Fibroblast of skin of abdomen (primary cell): Measurements from ENCODE around the gene HOXB6.

Source experiments
- DNase-seq: peaks from one replicate; pipeline ENCODE4 v3.0.0-alpha.2; 2013

The HOXB6 gene

DNA sequence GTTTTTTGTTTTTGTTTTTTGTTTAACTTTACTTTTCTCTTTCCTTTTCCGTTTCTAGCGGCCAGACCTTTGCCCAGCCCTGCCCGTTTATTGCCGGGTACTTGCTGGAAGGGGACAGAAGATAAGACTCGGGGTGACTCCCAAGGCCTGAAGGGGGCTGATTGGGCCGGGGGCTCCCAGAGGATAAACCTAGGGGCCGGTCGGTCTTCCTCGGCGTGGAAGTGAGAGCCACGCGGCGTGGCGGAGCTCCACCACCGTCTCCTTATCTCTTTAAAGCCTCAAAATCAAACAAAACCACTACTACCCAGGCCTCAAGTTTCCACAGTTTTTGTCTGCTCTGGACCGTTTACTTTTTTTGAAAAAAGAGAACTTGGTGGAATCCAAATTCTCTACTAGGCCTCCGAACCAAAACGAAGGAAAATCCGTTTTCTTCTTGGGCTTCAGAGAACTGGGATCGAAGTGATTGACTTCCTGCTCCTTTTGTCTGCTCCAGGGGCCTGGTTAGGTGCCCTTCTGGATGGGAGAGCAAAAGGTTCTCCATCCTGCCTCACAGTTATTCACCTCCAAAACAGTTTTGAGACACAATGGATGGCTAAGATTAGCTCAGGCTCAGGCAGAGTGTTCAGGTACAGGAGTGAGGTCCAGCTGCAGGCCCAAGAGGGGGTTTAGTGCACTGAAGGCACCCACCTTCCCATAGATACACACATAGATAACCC lies 29.9 kb upstream of the HOXB6 start:
- DNase-seq, result no peak

DNA sequence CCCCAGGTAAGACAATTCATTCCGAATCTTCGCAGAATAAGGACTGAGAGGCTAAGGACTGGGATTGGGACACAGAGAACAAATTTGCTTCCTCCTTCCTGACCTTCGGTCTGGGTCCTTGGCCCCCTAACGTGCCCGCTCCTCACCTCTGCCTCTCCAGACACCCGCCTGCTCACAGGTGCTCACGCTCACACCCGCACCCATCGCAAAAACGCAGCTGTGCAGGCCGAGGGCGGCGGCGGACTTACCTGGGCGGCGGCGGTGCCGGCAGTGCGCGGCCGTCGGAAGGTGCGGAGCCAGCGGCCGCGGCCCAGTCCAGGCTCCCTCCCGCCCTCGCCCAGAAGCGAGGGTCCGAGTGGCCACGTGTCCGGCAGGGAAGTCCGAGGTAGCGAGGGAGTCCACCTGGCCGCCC lies 28.5 kb upstream of the HOXB6 start:
- DNase-seq, result no peak

DNA sequence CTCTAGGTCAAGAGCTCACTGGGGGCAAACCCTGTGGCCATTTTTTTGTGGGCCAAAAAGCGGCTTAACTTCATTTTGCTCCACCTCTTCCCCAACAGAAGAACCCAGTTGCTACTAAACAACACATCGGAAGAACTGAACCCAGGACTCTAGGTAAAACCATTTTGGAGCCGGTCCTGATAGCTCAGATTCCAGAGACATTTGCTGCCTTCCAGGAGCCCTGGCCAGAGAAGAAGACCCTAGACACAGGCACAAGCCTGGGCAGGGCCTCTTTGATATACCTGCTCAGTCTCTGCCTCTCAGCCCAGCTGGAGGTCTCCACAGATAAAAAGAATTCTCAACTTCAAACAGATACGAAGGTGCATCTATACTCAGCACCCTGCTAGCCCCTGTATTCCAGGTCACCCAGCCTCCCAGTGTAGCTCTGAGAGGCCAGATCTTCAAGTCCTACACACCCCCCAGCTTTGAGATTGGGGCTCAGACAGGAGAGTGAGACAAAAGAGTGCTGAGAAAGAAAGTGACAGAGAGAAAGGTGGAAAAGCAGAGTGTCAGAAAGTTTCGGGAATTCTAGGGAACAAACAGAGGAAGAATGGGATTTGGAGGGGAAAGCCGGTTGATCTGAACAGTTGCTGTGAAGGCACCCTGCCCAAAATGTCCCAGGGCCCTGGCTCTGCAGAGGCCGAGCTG lies 27.9 kb upstream of the HOXB6 start:
- DNase-seq, result no peak

DNA sequence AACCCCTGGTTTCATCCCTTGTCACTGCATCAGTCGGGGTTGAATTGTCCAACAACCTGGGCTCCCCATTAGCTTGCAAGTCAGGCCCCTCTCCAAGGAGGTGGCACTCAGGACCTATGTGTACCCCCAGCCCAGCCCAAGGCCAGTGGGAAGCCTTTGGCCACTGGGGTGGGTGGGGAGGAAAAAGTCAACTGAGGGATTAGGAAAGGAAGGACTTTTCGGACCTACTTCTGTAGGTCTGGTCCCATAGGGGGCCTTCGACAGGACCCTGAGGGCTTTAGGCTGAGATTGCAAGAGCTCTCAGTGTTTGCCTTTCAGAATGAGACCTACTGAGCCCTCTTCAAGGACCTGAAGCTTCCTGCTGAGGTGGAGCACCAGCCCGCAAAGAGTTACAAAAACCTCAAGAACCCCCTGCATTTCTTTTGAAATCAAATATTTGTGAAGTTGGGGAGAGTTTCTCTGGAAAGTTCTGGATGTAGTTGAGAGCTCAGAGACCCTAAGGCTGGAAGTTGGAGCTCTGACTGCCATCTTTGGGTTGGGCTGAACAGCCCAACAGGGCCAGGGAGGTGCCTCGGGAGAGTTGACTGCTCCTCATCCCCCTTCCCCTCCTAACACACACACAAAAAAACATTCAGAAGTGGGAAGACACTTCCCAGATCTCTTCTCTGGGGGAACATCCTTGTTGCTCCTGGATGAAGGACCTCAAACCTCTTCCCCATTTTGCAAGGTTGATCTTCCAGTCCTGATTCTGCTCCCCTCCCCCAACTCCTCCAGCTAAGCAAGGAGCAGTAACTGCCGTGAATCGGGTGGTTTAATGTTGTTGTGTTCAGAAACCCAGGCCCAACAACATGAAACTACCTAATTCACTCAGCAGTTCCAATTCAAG lies 27.1 kb upstream of the HOXB6 start:
- no peak for DNase-seq

DNA sequence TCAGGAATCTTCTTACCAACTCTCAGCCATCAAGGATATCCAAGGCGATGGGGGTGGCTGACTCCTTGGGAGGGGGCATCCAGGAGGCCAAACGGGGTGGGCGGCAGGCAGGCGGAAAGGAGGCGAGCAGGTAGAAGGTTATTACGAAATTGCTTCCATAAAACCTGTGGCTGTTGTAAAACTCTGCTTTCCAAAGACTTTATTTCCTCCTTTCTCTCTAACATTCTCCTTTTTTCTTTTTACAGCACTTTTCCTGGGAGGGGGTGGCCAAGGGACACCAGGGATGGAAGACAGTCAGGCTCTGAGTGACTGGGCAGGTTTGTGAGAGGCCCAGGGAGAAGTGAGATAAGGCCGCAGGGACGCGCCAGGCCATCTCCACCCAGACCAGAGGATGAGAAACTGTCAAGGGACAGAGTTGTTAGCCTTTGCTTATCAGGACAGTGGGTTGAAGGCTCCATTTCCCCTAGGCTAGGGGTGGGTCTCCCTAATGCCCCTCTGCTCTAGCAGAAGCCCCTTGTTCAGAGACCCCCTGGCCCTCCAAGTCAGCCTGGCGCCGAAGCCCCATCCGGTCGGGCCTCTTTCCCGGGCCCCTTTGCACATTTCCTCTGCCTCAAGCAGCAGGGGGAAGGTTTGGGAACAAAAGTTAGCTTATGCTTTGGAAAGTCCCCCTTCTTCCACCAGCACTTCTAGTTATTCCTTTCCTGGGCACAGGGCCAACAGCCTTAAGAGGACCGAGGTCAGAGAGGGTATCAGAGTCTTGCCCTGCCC lies 26.3 kb upstream of the HOXB6 start:
- DNase-seq, result no peak

DNA sequence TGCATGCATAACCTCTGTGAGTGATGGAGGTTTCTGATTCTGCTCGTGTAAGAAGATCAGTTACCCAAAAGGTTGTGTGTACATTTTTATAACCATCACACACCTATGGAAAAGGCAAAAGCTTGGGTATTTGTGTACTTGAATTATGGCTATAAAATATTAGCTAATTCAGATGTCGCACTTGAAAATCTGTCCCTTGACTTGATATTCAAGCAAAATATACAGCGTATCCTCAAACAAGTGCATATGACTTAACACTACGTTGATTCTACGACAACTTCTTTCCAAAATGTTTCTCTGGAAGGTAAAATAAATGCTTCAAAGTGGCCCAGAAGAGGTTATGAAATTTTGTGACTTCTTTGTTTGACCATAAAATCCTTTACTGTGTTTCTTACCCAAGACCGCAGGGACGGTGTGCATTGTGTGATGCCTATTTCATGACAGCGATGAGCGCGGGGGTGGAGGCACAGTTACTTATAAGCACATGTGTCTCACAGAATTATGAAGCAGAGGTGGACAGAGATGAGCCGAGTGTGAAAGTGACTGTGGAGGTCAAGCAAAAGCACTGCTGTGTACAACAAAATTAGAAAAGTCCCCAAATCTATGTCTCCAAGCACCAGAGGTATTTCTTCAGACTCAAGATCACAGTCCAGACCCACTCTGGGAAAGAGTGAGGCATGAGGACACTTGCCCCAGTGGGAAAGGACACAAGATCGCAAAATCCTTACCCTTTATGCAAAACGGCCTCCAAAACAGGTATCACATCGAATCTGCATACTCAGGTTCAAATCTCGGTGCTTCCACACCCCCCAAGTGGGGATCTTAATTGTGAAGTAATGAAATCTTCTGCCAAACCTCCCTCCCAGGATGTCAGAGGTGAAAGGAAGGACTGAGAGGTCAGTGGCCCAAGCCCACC lies 25.5 kb upstream of the HOXB6 start:
- DNase-seq, result no peak

DNA sequence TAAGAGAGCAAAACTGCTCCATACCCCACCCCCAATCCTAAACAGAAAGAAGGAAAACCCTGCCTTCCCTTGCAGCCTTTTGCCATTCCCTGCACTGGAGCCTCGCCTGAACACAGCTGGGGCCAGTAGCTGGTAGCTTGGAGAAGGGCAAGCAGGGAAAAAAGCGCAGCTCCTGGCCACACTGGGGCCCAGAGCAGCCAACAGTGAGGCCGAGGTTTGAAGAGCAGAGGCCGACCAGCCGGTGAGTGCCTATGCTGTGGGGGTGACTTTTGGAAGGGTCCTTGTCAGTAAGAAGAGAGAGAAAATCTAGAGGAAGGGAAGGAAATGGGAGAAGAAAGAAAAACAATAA lies 24.6 kb upstream of the HOXB6 start:
- DNase-seq, result no peak

DNA sequence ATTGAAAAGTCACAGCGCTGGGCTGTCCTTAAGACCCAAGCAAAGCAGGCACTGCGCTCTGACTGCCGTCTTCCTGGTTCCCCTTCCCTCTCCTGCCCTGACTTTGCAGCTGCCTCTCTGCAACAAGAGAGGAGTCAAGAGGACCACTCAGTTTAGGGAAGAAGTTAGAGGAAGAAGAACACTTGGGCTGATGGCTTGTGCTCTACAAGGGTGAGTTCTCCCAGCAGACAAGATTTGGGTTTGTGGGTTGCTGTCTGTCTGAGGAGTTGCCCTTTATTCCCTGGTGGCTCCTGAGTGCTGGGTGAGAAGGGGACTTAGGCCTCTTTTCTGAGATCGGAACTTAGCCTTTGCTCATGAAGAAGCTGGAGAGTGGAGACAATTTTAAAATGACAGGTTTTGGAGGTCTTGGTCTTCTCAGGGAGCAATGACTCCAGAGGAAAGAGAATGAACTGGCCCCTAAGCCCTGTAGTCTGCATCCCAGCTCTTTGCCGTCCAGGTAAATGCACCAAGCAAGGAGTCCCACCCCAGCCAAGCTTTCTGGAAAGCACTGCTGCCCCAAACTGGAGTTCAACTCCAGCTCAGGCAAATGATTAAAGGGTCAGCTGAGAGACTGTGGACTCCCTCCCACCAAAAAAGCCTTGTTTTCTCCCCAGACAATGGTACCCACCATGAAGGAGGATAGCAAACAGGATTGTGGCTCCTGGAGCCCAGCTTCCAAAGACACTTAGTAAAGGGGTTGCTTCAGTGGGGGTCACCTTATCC lies 24.0 kb upstream of the HOXB6 start:
- no peak for DNase-seq

DNA sequence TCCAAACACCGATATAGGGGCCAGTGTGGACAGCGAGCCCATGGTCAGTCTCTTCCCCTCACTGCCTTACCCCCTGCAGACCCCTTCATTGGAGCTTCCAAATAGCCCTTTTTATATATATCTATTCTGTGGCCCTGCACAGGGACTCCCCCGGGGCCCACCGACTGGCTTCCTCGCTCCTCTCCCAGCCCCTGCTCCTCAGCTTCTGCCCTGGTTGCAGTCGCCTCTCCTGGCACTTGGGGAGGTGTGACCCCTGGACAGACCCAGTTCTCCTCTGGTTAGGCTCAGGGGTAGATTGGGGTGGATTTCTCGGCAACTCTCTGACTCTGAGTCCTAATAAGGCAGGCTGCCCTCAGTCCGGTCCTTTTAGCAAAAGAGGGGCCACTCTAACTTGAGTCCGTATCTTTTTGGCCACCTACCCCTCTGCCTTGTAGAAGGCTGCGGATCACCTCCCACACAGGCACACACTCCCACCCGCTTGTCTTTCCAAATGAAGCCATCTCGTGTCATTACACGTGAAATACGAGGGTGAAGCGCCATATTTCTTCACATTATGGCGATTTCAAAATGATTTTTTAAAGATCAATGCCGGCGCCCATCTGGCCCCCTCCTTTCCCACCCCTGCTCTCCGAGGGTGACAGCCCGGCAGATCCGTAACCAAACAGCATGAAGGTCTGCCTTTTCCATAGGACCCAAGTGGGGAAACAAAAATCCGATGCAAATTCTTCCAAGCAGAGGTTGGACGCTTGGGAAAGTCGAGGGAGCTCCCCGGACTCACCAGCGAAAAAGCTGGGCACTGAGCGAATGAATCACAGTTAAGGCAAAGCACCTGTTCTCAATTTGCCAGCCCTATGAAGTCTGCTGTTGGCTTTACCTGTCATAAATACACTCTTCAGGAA lies 23.1 kb upstream of the HOXB6 start:
- DNase-seq, result no peak

DNA sequence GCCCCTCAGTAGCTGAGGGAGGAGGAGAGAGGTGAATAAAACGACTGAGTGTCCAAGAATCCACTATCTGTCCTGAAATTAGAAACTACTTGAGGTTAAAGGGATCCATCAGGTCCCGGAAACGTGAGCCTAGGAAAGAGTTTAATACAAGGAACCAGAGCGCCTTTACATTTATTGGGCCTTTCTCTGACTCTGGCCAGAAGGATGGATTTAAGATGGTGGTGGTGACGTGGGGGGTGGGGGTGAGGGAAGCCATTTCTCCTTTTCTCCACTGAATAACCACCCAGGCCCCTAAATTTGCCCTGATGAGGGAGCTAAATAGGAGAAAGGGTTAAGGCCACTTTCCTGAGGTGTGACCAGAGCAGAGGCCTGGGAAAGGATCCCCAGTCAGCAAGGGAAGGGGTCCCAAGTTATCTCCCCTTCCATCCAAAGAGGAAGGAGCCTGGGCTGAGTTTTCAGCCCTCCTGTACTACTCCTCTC lies 22.4 kb upstream of the HOXB6 start:
- DNase-seq, result no peak

DNA sequence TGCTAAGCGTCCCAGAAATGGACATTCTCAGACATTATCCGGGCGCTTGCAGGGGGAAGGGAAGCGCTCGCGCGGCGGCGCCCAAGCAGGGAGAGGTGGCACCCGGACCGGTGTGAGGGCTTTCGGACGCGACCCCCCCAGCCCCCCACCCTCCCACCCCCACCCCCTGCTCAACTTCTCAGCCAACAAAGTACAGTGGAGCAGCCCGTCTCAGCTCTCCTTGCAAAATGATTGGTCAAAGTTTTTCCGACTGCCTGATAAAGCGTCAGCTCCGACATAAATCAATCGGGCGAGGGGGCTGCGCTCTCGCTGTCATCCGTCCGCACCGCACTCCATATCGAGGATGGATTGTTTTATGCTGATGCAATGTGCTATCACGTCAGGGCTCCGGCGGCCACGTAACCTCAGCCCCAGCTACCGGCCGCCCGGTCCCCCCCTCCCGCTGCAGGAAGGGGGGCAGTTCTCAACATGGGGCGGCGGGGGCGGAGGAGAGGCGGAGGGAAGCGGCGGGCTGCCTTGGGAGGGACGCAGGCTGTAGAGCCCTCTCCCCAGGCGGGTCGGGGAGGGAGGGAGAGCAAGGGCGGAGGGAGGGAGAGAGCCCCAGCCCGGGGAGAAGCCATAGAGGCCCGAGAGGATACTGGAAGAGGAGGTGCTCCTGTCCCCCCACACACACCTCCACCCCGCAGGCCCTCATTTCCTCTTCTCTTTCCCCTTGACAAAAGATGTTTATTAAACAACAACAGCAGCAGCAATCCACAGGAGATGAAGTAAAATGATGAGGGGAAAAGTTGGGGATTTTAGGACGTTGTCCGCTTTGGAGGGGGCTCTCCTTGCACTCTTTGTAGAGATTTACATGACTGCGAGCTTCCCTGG lies 21.7 kb upstream of the HOXB6 start, which contains the start of gene HOXB9:
Gene HOXB9, minus strand, starts transcription at position 114 of the 873 bp plus-strand sequence. Its CDS starts 89 bp downstream, at position 25.
- peak; percentile 80 for DNase-seq

DNA sequence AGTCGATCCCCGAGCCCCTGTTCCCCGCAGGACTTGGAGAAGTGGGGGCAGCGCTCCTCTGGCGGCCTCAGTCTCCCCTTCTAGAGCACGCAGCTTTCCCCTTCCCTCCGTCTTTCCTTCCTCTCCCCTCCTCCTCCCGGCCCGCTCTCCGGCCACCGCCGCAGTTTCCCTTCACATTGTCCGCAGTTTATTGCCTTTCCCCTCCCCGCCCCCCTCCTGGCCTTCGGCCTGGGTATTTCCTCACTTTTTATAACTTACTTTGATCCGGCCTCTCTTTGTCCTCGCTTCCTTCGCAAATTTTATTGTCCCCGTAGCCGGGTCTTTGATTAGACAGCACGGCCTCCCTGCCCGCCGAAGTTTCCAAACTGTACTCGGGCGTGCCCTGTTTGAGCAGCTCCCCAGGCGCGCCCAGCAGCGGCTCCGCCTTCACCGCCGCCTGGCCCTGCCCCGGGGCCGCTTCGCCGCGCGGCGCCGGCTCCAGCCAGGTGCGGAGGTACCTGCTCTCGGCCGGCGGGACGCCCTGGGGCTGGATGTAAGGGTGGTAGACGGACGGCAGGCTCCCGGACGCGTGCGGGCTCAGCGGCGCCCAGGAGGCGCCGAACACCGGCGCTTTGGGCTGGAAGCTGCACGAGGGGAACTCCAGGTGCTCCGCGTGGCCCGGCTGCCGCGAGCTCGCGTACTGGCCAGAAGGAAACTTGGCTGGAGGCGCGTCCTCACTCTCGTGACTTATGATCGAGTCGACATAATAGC lies 20.9 kb upstream of the HOXB6 start:
- no peak for DNase-seq

DNA sequence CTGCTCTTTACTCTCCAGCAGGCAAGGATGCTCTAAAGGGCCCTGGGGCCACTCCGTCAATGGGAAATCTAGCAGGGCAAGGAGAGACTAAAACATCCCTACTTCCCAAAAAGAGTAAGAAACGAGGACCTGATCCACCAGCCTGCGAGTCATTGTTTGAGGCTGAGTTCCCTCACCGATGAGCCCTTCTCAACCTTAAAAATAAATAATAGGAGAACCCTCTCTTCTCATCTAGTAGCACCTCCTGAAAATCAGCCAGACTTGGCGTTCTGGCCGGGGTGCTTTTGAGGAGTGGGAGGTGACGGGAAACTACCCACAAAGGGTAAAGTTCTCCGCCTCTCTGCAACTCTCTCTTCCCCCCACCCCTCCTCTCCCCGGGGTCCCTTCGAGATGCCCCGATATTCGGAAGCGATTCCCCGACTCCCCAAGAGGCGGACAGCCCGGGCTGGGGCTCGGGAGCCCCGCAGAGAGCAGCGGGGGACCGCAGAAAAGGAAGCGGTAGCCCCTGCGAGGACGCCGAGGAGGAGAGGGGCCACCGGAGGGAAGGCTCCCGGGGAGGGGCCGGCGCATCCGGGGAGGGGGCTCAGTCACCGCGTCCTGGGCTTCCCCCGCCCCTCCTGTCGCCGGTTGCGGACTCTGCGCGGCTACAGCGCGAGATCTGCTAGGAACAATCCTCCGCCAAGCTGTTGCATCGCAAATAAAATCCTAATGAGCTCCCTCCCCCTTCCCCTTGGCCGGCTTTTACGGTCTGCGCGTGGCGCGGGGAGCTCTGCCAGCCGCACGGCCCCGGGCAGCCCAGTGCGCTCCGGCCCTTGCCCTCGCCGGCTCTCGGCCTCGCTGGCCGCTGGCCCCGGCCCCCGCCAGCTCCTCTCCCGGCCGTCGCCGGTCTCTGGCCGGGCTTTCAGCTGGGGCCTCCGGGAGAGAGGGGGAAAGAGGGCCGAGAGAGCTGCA lies 20.0 kb upstream of the HOXB6 start:
- no peak for DNase-seq

DNA sequence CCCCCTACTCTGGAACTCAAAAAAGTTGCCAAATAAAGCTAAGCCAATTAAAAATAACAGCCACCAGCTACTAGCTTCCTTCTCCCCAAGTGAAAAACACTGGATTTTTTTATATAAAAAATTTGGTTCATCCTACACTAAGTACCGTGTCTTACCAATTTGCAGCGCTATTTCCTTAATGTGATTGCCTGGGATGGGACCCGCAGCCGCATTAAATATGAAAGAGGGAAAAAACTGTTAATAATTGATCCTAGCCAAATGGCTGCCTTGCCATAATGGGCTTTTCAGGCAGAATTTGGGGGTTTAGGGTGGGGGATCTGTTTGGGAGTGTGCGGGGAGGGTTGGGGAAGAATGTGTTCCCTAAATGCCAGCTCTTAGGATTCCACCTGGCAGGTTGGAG lies 19.3 kb upstream of the HOXB6 start:
- no peak for DNase-seq

DNA sequence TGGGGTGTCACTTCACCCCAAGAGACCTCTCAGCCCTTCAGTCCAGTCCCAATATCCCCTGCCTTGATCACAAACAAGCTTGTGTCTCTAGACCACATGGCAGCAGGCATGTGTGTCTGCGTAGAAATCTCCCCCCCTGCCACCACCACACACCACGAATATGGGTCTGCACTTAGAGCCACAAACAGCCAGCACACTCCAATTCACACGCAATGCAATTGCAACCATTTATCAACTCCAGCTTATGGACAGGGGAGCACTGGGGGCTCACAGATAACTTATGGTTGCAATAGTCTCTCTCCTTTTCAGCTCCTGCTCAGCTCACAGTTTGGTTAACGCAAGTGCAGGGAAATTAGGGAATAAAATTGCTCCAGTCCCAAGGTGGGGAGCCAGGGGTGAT lies 18.8 kb upstream of the HOXB6 start:
- DNase-seq, result no peak

DNA sequence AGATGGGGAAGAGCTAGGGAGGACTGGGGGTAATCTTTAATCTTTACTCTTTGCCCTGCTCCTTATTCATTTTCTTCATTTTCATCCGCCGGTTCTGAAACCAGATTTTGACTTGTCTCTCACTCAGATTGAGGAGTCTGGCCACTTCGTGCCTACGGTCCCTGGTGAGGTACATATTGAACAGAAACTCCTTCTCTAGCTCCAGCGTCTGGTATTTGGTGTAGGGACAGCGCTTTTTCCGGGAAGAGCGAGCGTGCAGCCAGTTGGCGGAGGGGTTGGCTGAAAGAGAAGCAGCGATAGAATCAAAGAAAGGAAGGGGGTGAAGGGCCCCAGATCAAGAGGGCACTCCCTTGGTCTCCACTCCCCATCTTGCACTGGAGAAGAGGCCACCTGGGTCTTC lies 18.1 kb upstream of the HOXB6 start:
- DNase-seq, result no peak
